K562 (cell line): ENCODE data around the gene TMIGD1. TPM values are rescaled to one million over a fixed set of nuclear protein-coding genes. Genes with fewer than 3 reads are reported as not detected.

ENCODE experiments used
- HNRNPL ChIP-seq: fragments of 200-400 bp; formaldehyde crosslinking; IDR thresholded peaks from 2 replicates; pipeline ENCODE4 v1.6.1; 2017; ENCODE audit warnings: low read depth, mild to moderate bottlenecking, low read length
- STAT6 ChIP-seq: sonication (generic); formaldehyde crosslinking; IDR thresholded peaks from 2 replicates; pipeline ENCODE4 v1.8.1; 2023; ENCODE audit warnings: mild to moderate bottlenecking, missing genetic modification reagents
- TCF7L2 ChIP-seq: fragments of 150-350 bp; IDR thresholded peaks from 2 replicates; pipeline ENCODE4 v1.6.1; 2016; ENCODE audit warnings: low read depth, mild to moderate bottlenecking, low read length, moderate library complexity
- ZFX ChIP-seq: sonication (generic); formaldehyde crosslinking; IDR thresholded peaks from 2 replicates; pipeline ENCODE4 v1.8.0; 2022; ENCODE audit warnings: mild to moderate bottlenecking, missing genetic modification reagents, moderate library complexity
- ZZZ3 ChIP-seq: fragments of 450-650 bp; IDR thresholded peaks from 2 replicates; pipeline ENCODE4 v1.6.1; 2016; ENCODE audit warnings: antibody characterized with exemption, mild to moderate bottlenecking, moderate library complexity
- polyA plus RNA-seq, 8 experiments: library from polyadenylated mRNA; depleted of rRNA in 4 of 8; stranded (reverse) in 5 of 8; unstranded in 3 of 8; fragments of >200 nt; fragmentation: Nextera tagmentation in 2 of 8; fragmentation: Illumina TruSeq in 1 of 8; extraction: Ambion mirVana in 2 of 8; extraction: Trizol in 1 of 8; gene quantifications; 2 replicates each; pipeline versions ENCODE4 v1.2.1 to v1.2.3, GENCODE V29; 2011 to 2014; ENCODE audit warnings: inconsistent platforms in 1 of 8, missing spikeins in 1 of 8
- total RNA-seq, 7 experiments: library from RNA; depleted of rRNA in 6 of 7; stranded (reverse); fragments of >200 nt in 6 of 7; fragmentation: Illumina TruSeq in 2 of 7; extraction: Trizol in 2 of 7; gene quantifications; 2 replicates each; pipeline versions ENCODE4 v1.2.1 to v1.2.3, GENCODE V29; 2011 to 2021; ENCODE audit warnings: low replicate concordance in 1 of 7
- TF ChIP-seq, protein P1 (sequence below), 2 experiments: fragments of 250-450 bp in 1 of 2; fragments of 450-650 bp in 1 of 2; sonication (Bioruptor Pico) in 1 of 2; IDR thresholded peaks; 2 replicates each; pipeline versions ENCODE4 v1.6.1 to v1.8.0; 2016 to 2021; ENCODE audit warnings: mild to moderate bottlenecking in 2 of 2, moderate library complexity in 2 of 2, missing compliant biosample characterization in 1 of 2, missing genetic modification characterization in 1 of 2

TMIGD1 gene
- total and polyA plus RNA-seq, 9 of the 15 experiments (the other 6 are each of a cell fraction or from before 2014, with no cell fraction given), result not detected

- TF ChIP-seq STAT6 (CRISPR knock-in tag) (no peak), TCF7L2 (no peak), ZFX (CRISPR knock-in tag) (no peak), ZZZ3 (no peak), HNRNPL (no peak)
- TF ChIP-seq, protein P1, sequence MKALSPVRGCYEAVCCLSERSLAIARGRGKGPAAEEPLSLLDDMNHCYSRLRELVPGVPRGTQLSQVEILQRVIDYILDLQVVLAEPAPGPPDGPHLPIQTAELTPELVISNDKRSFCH (CRISPR knock-in tag; IDR thresholded peaks at IDR 0.05), result no peak
- TF ChIP-seq, protein P1 (tag; IDR thresholded peaks at IDR 0.05), result no peak
These were observed 42.9 kb downstream of the TMIGD1 start (continued) for GRCh38 chr17:30290696-30291542.
